ENCODE results near the gene PSME3IP1. TPM values are rescaled to one million over a fixed set of nuclear protein-coding genes. Genes with fewer than 3 reads are reported as not detected.

PSME3IP1 gene
- total and polyA plus RNA-seq, 9 donors = 38.0 to 147 (median 59.3) TPM

- no peaks in the 10 kb centered on the region for H3K27me3 ChIP-seq
- no peaks in the 10 kb centered on the region for H3K9me3 ChIP-seq
- no peaks in the 10 kb centered on the region for H3K4me1 ChIP-seq (ENCODE audit: insufficient read depth)
- WGBS, 3 donors = 96 to 100% (median 98%) methylated on average over 2 of the region's 2 CpGs
- no peak overlapping the region for H3K27ac ChIP-seq
- intact Hi-C loops (cut with DNase I) = no loop called here
- no peak for DNase-seq
- TF ChIP-seq POLR2A (IDR thresholded peaks at IDR 0.05) (no peak), EP300 (IDR thresholded peaks at IDR 0.05) (no peak)
- no peak overlapping the region for H3K4me3 ChIP-seq
- no peaks in the 10 kb centered on the region for H3K36me3 ChIP-seq
Measured at GRCh38 chr16:57118461-57119084, 67.3 kb downstream of the PSME3IP1 start.

DNA sequence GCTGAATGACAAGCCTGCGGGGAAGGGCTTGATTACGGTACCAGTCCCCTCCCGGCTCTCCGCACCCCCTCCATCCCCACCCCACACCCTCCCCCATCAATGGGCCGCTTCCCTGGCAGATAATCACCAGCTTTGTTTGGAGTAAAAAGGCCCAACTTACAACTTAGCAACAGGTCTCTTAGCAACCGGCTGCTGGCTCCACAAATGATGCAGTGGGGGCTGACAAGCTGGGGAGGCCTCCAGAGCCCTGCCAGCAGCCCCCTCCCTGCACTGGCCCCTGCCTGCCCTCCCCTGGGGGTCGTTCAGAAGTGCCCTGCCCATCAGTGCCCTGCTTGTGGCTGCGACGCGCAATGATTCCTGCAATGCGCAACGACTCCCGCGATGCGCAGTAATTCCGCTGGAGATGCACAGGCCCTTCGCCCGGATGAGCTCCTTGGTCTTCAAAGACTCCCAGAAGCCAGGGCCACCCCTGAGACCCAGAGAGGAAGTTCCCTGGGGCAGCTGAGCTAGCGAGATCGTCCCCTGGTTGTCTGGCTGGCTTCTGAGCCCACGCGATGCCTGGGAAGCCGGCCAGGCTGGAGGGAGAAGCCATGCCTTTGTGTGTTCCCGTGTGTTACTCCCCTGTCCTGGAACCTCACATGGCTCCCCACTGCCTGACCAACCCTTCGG, 70.2 kb downstream of the PSME3IP1 start:
- H3K27ac ChIP-seq = peak overlapping the region in 1 of 2 donors; percentile 25
- H3K36me3 ChIP-seq = no peaks in the 10 kb centered on the region
- H3K9me3 ChIP-seq = no peaks in the 10 kb centered on the region
- TF ChIP-seq, protein P1, sequence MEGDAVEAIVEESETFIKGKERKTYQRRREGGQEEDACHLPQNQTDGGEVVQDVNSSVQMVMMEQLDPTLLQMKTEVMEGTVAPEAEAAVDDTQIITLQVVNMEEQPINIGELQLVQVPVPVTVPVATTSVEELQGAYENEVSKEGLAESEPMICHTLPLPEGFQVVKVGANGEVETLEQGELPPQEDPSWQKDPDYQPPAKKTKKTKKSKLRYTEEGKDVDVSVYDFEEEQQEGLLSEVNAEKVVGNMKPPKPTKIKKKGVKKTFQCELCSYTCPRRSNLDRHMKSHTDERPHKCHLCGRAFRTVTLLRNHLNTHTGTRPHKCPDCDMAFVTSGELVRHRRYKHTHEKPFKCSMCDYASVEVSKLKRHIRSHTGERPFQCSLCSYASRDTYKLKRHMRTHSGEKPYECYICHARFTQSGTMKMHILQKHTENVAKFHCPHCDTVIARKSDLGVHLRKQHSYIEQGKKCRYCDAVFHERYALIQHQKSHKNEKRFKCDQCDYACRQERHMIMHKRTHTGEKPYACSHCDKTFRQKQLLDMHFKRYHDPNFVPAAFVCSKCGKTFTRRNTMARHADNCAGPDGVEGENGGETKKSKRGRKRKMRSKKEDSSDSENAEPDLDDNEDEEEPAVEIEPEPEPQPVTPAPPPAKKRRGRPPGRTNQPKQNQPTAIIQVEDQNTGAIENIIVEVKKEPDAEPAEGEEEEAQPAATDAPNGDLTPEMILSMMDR (IDR thresholded peaks at IDR 0.05) = no peak
- TF ChIP-seq POLR2A (IDR thresholded peaks at IDR 0.05) (no peak), EP300 (IDR thresholded peaks at IDR 0.05) (no peak)
- WGBS, 3 donors = 12 to 48% (median 43%) methylated on average over 24 to 25 of the region's 25 CpGs
- intact Hi-C loops (cut with DNase I) = no loop called here
- peak; percentile 49 to 80 (median 63) for DNase-seq
- no peak overlapping the region for H3K4me3 ChIP-seq
- H3K27me3 ChIP-seq = no peaks in the 10 kb centered on the region
- H3K4me1 ChIP-seq (ENCODE audit: insufficient read depth) = no peaks in the 10 kb centered on the region

DNA sequence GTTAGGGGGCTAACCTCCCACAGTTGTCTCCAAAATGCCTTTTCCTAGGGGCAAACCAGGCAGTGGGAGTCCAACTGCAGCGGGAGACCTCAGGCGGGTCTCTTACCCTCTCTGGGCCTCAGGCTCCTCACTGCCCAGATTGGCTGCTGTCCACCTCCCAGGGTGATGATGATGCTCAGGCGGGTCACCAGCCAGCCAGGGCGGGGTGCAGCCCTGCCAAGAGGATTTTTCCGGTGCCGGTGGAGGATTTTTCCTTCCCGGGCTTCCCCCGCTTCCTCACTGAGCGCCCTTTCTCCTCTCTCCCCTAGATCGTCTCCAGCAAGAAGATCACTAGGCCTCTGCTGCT, 70.7 kb downstream of the PSME3IP1 start:
- H3K27ac ChIP-seq = peak overlapping the region in 1 of 2 donors; percentile 25
- no peaks in the 10 kb centered on the region for H3K4me1 ChIP-seq (ENCODE audit: insufficient read depth)
- no peak for DNase-seq
- no peak overlapping the region for H3K4me3 ChIP-seq
- H3K27me3 ChIP-seq = no peaks in the 10 kb centered on the region
- no peaks in the 10 kb centered on the region for H3K9me3 ChIP-seq
- no peaks in the 10 kb centered on the region for H3K36me3 ChIP-seq
- WGBS, 3 donors = 61 to 64% (median 62%) methylated on average over 10 of the region's 10 CpGs
- TF ChIP-seq, protein P1 (IDR thresholded peaks at IDR 0.05) = no peak
- no peak for TF ChIP-seq POLR2A (IDR thresholded peaks at IDR 0.05)
- TF ChIP-seq EP300 (IDR thresholded peaks at IDR 0.05) = no peak
- intact Hi-C loops (cut with DNase I) = no loop called here

DNA sequence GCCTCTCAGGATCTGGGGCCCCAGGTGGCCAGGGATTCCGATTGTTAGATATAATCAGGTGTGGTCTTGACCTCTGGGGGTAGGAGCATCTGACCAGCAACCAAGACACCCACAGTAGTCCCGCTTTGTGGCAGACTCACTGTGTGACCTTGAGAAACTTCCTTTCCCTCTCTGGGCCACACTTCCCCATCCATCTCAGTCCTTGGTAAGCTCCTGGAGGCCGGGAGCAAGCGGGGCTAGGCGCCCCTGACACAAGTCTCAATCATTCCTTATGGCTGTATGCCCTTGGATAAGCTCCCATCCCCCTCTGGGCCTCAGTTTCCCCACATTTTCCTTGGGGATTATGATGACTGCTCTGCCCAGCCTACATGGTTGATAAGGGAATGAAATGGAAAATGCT, 72.2 kb downstream of the PSME3IP1 start:
- DNase-seq = no peak
- TF ChIP-seq, protein P1 (IDR thresholded peaks at IDR 0.05) = no peak
- TF ChIP-seq EP300 (IDR thresholded peaks at IDR 0.05) = no peak
- Histone ChIP-seq H3K4me1 (ENCODE audit: insufficient read depth) (no peaks in the 10 kb centered on the region), H3K27me3 (no peaks in the 10 kb centered on the region), H3K4me3 (no peak overlapping the region), H3K27ac (no peak overlapping the region), H3K9me3 (no peaks in the 10 kb centered on the region), H3K36me3 (no peaks in the 10 kb centered on the region)
- intact Hi-C loops (cut with DNase I) = no loop called here
- WGBS, 3 donors = 84 to 88% (median 87%) methylated on average over 5 of the region's 5 CpGs

- DNase-seq = no peak
- Histone ChIP-seq H3K27me3 (no peaks in the 10 kb centered on the region), H3K4me3 (no peak overlapping the region), H3K36me3 (no peaks in the 10 kb centered on the region), H3K9me3 (no peaks in the 10 kb centered on the region), H3K27ac (no peak overlapping the region), H3K4me1 (ENCODE audit: insufficient read depth) (no peaks in the 10 kb centered on the region)
- no peak for TF ChIP-seq POLR2A (IDR thresholded peaks at IDR 0.05)
- no peak for TF ChIP-seq EP300 (IDR thresholded peaks at IDR 0.05)
- TF ChIP-seq, protein P1 (IDR thresholded peaks at IDR 0.05) = no peak
- WGBS, 3 donors = 75 to 87% (median 82%) methylated on average over 14 of the region's 14 CpGs
- intact Hi-C loops (cut with DNase I) = no loop called here
Measured at GRCh38 chr16:57113042-57113453, 72.8 kb downstream of the PSME3IP1 start.
